IMR-90 (cell line): ENCODE data around the gene PDZRN3. TPM values are rescaled to one million over a fixed set of nuclear protein-coding genes. Genes with fewer than 3 reads are reported as not detected.

Experiments used
- ATAC-seq: fragments of 200-7000 bp; cut with Tn5 transposase; 2 replicates; pipeline ENCODE4 v1.9.1; 2020; ENCODE audit warnings: low read depth, mild to moderate bottlenecking, moderate library complexity
- BruUV-seq: library from RNA; stranded (reverse); fragments of 400-500 nt; replicated peaks from 2 replicates; lab custom pipeline; 2021; lab: Mats Ljungman, UMichigan
- CTCF ChIA-PET: fragments of 300-600 bp; formaldehyde crosslinking; extraction: SDS; loops from one replicate; lab custom pipeline; 2021; ENCODE audit warnings: antibody characterized with exemption; lab: Yijun Ruan, JAX
- POLR2A ChIA-PET: fragments of 300-600 bp; sonication (Branson Sonifier 250); formaldehyde crosslinking; loops from one replicate; lab custom pipeline; 2022; ENCODE audit warnings: antibody characterized with exemption; ENCODE audit not compliant: unreplicated experiment; lab: Charles Lee
- DNase-seq: peaks from one replicate; pipeline ENCODE4 v3.0.0; 2013
- H2AFZ ChIP-seq: replicated peaks from 2 replicates; pipeline ENCODE3; 2013; ENCODE audit warnings: low read length, mild to moderate bottlenecking; ENCODE audit not compliant: poor library complexity
- H2AK5ac ChIP-seq: 2 replicates; pipeline ENCODE4 v1.6.1; 2013; ENCODE audit warnings: low read depth, low read length, inconsistent platforms
- H2AK9ac ChIP-seq: replicated peaks from 2 replicates; pipeline ENCODE3; 2013; ENCODE audit warnings: mild to moderate bottlenecking, low read depth, low read length, moderate library complexity; ENCODE audit not compliant: poor library complexity
- H2BK120ac ChIP-seq: 2 replicates; pipeline ENCODE4 v1.6.1; 2013; ENCODE audit warnings: low read depth, low read length, inconsistent platforms
- H2BK15ac ChIP-seq: 3 replicates; pipeline ENCODE4 v1.6.1; 2013; ENCODE audit warnings: low read depth, low read length, inconsistent platforms
- H2BK20ac ChIP-seq: 2 replicates; pipeline ENCODE4 v1.6.1; 2013; ENCODE audit warnings: low read depth, mild to moderate bottlenecking, inconsistent platforms, low read length, moderate library complexity
- H2BK5ac ChIP-seq: 2 replicates; pipeline ENCODE4 v1.6.1; 2013; ENCODE audit warnings: mild to moderate bottlenecking, low read depth, low read length, inconsistent platforms; ENCODE audit not compliant: poor library complexity, severe bottlenecking
- H3K14ac ChIP-seq: replicated peaks from 2 replicates; pipeline ENCODE4 v1.6.1; 2013; ENCODE audit warnings: low read depth, low read length, inconsistent platforms
- H3K18ac ChIP-seq: 2 replicates; pipeline ENCODE4 v1.6.1; 2013; ENCODE audit warnings: low read depth, low read length, control low read depth
- H3K23ac ChIP-seq: 2 replicates; pipeline ENCODE4 v1.6.1; 2013; ENCODE audit warnings: low read depth, low read length, inconsistent platforms
- H3K27ac ChIP-seq: 2 replicates; pipeline ENCODE4 v1.5.1; 2013; ENCODE audit warnings: mild to moderate bottlenecking, control low read depth, low read length; ENCODE audit not compliant: insufficient read depth
- H3K27me3 ChIP-seq: 2 replicates; pipeline ENCODE4 v1.6.1; 2013; ENCODE audit warnings: low read length; ENCODE audit not compliant: control insufficient read depth, insufficient read depth
- H3K36me3 ChIP-seq: 2 replicates; pipeline ENCODE4 v1.6.1; 2013; ENCODE audit warnings: low read length, mixed read lengths; ENCODE audit not compliant: control insufficient read depth, insufficient read depth
- H3K4ac ChIP-seq: 2 replicates; pipeline ENCODE4 v1.6.1; 2013; ENCODE audit warnings: low read depth, low read length, inconsistent platforms
- H3K4me1 ChIP-seq: 2 replicates; pipeline ENCODE4 v1.6.1; 2013; ENCODE audit warnings: low read length, mixed read lengths; ENCODE audit not compliant: control insufficient read depth, insufficient read depth
- H3K4me2 ChIP-seq: 2 replicates; pipeline ENCODE4 v1.6.1; 2013; ENCODE audit warnings: low read depth, mild to moderate bottlenecking, control low read depth, low read length, moderate library complexity
- H3K4me3 ChIP-seq: 2 replicates; pipeline ENCODE4 v1.5.1; 2013; ENCODE audit warnings: low read depth, mild to moderate bottlenecking, control low read depth, low read length, moderate library complexity; ENCODE audit not compliant: insufficient read depth
- H3K56ac ChIP-seq: 2 replicates; pipeline ENCODE4 v1.6.1; 2013; ENCODE audit warnings: low read length, inconsistent platforms; ENCODE audit not compliant: insufficient read depth; ENCODE audit errors: extremely low read depth
- H3K79me1 ChIP-seq, 2 experiments: 2 replicates each; pipeline ENCODE4 v1.6.1; 2013; ENCODE audit warnings: low read length in 2 of 2, inconsistent platforms in 1 of 2, low read depth in 1 of 2
- H3K9ac ChIP-seq: 2 replicates; pipeline ENCODE4 v1.6.1; 2013; ENCODE audit warnings: low read depth, low read length, control low read depth
- H3K9me1 ChIP-seq: 2 replicates; pipeline ENCODE4 v1.6.1; 2013; ENCODE audit warnings: low read length, inconsistent platforms; ENCODE audit not compliant: insufficient read depth
- H3K9me3 ChIP-seq: 2 replicates; pipeline ENCODE4 v1.6.1; 2013; ENCODE audit warnings: low read length; ENCODE audit not compliant: control insufficient read depth, insufficient read depth
- H4K20me1 ChIP-seq: 2 replicates; pipeline ENCODE4 v1.6.1; 2013; ENCODE audit warnings: low read length, inconsistent platforms; ENCODE audit not compliant: insufficient read depth
- H4K5ac ChIP-seq: 2 replicates; pipeline ENCODE4 v1.6.1; 2013; ENCODE audit warnings: mild to moderate bottlenecking, low read depth, low read length, control low read depth
- H4K8ac ChIP-seq, 2 experiments: 2 replicates each; pipeline ENCODE4 v1.6.1; 2013; ENCODE audit warnings: low read depth in 2 of 2, low read length in 2 of 2, control low read depth in 1 of 2, inconsistent platforms in 1 of 2
- H4K91ac ChIP-seq: 2 replicates; pipeline ENCODE4 v1.6.1; 2013; ENCODE audit warnings: low read depth, low read length, inconsistent platforms; ENCODE audit not compliant: insufficient read depth
- MAZ ChIP-seq: IDR thresholded peaks from 2 replicates; pipeline ENCODE4 v1.6.1; 2012; ENCODE audit warnings: low read depth, mild to moderate bottlenecking, low read length, improper control_type of control experiment, moderate library complexity, borderline replicate concordance
- MXI1 ChIP-seq: IDR thresholded peaks from 2 replicates; pipeline ENCODE4 v1.6.1; 2012; ENCODE audit warnings: low read depth, mild to moderate bottlenecking, low read length, moderate library complexity, borderline replicate concordance
- NFE2L2 ChIP-seq: fragments of 150-350 bp; IDR thresholded peaks from 2 replicates; pipeline ENCODE4 v1.6.1; 2016; ENCODE audit warnings: low read depth, mild to moderate bottlenecking, low read length
- WGBS, 2 experiments: methylation state at CpG; one replicate each; pipeline versions ENCODE4 v1.1.5 to v1.1.7; 2013; ENCODE audit warnings: missing lambda C conversion rate in 2 of 2; ENCODE audit not compliant: insufficient read length in 1 of 2; ENCODE audit errors: extremely low coverage in 2 of 2; 5-methylcytosine and 5-hydroxymethylcytosine counted together
- dilution Hi-C: fragments of 300-500 bp; cut with HindIII; formaldehyde crosslinking; loops from one replicate; pipeline ENCODE4 v1.14.3; 2018; ENCODE audit warnings: low sequenced_read_pairs; ENCODE audit not compliant: unreplicated experiment
- in situ Hi-C: fragments of 300-500 bp; cut with MboI; formaldehyde crosslinking; loops from 3 replicates; pipeline ENCODE4 v1.14.3; 2019; ENCODE audit warnings: low sequenced_read_pairs, inconsistent platforms, mixed read lengths
- intact Hi-C: fragments of 100-400 bp; cut with micrococcal nuclease; formaldehyde crosslinking; loops from 2 replicates; pipeline ENCODE4 v1.10.0; 2022
- polyA plus RNA-seq, 3 experiments: library from polyadenylated mRNA; depleted of rRNA; stranded (reverse); fragments of >200 nt; gene quantifications; 2 replicates each; pipeline ENCODE4 v1.2.3, GENCODE V29; 2012; ENCODE audit warnings: low replicate concordance in 1 of 3
- total RNA-seq: library from RNA; depleted of rRNA; stranded (reverse); fragments of >200 nt; gene quantifications from 2 replicates; pipeline ENCODE4 v1.2.3, GENCODE V29; 2012
- TF ChIP-seq, protein P1 (sequence below): fragments of 150-350 bp; IDR thresholded peaks from 2 replicates; pipeline ENCODE4 v1.6.1; 2016; ENCODE audit warnings: low read depth, mild to moderate bottlenecking, low read length, moderate library complexity, borderline replicate concordance

PDZRN3 gene
- total and polyA plus RNA-seq, 2 of the 4 experiments (the other 2 are of a cell fraction), result 9.4 to 17.0 TPM

DNA sequence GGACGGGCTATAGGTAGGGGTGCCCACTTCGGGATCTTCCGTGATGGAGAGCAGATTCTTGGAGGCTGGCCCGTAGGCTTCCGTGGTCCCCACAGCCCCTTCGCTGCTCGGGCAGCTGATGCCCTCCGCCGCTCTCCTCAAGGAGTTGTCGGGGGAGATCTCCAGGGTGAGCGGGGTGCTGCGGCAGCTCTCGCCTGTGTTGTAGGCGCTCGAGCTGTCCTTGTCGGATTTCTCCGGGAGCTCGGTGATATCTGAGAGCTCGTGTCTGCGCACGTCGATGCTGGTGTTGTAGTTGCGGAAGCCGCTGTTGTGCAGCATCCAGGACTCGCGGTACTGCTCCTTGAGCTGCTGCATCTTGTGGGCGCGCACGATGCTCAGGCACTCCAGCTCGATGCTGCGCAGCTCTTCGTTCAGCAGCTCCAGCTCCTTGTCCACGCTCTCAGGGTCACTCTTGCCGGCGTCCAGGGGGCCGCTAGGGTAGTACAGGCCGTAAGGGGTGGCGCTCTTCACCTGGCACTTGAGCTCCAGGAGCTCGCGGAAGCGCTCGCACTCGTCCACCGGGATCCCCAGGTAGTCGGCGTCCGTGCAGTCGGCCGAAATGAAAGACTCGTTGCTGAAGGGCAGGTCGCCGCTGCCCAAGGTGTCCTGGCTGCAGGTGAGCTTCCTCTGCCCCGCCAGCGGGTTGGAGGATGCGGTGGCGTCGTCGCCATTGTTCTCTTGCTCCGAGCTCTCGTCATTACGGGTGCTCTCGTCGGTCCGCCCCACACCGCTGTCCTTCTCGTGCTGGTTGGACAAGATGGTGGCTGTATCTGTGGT, 240.4 kb downstream of the PDZRN3 start:
- CTCF ChIA-PET, result no interaction called here

More for the DNA sequence above, 240.4 kb downstream of the PDZRN3 start:
- Histone ChIP-seq H3K56ac (no peak overlapping the region), H4K8ac (no peak overlapping the region), H3K4me1 (no peaks in the 10 kb centered on the region), H3K4ac (no peak overlapping the region), H3K9me3 (no peaks in the 10 kb centered on the region; the same call in 1 of the 2 replicates), H3K14ac (no peak overlapping the region), H3K9me1 (no peaks in the 10 kb centered on the region; the same call in 1 of the 2 replicates), H2AK5ac (no peak overlapping the region), H4K5ac (no peak overlapping the region), H3K18ac (no peak overlapping the region), H3K4me2 (no peak overlapping the region), H2AK9ac (no peak overlapping the region), H3K27ac (no peak overlapping the region), H3K79me1 (no peaks in the 10 kb centered on the region), H2BK120ac (no peak overlapping the region), H3K23ac (no peak overlapping the region), H2BK20ac (no peak overlapping the region), H3K36me3 (peaks cover 46% of the 10 kb centered on the region), H2BK15ac (no peak overlapping the region), H3K9ac (no peak overlapping the region), H4K91ac (no peak overlapping the region), H4K20me1 (no peaks in the 10 kb centered on the region), H3K4me3 (no peak overlapping the region), H2BK5ac (no peak overlapping the region), H3K27me3 (no peaks in the 10 kb centered on the region), H2AFZ (no peak overlapping the region)
- TF ChIP-seq, protein P1, sequence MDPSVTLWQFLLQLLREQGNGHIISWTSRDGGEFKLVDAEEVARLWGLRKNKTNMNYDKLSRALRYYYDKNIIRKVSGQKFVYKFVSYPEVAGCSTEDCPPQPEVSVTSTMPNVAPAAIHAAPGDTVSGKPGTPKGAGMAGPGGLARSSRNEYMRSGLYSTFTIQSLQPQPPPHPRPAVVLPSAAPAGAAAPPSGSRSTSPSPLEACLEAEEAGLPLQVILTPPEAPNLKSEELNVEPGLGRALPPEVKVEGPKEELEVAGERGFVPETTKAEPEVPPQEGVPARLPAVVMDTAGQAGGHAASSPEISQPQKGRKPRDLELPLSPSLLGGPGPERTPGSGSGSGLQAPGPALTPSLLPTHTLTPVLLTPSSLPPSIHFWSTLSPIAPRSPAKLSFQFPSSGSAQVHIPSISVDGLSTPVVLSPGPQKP, result no peak
- TF ChIP-seq MXI1 (no peak), NFE2L2 (no peak), MAZ (no peak)
- intact Hi-C loops (no loop called here), in situ Hi-C loops (no loop called here), dilution Hi-C loops (no loop called here)
- BruUV-seq, result no TSS peak
- WGBS, 2 experiments, result 94% methylated on average over 42 of the region's 66 CpGs; no CpG with 5 or more reads in 1 of the 2 experiments
- ATAC-seq (no peak), DNase-seq (no peak)
- POLR2A ChIA-PET, result no interaction called here
